ENCODE results near the gene SLC1A2. TPM values are rescaled to one million over a fixed set of nuclear protein-coding genes. Genes with fewer than 3 reads are reported as not detected.

SLC1A2 gene
- total RNA-seq, 1 donor from 2014 or later, result 0.25 TPM

- Histone ChIP-seq H3K4me2 (ENCODE audit: low read length) (no peak overlapping the region), H3K27me3 (ENCODE audit: insufficient read depth, low read length) (no peaks in the 10 kb centered on the region), H3K36me3 (ENCODE audit: insufficient read depth, low read length) (no peaks in the 10 kb centered on the region), H3K79me2 (ENCODE audit: insufficient read depth, low read length) (no peaks in the 10 kb centered on the region), H3K4me3 (ENCODE audit: insufficient read depth, low read depth, low read length) (no peak overlapping the region), H3K27ac (ENCODE audit: low read depth, low read length) (no peak overlapping the region), H3K4me1 (ENCODE audit: insufficient read depth, low read length) (no peaks in the 10 kb centered on the region), H3K9ac (ENCODE audit: low read length) (no peak overlapping the region), H3K9me3 (ENCODE audit: insufficient read depth, low read depth, low read length) (no peaks in the 10 kb centered on the region), H4K20me1 (ENCODE audit: insufficient read depth, low read length) (no peaks in the 10 kb centered on the region), H2AFZ (ENCODE audit: low read depth, low read length) (no peak overlapping the region)
- H3K4me3 Mint-ChIP-seq (ENCODE audit: unreplicated experiment), result no peak overlapping the region
- H3K27me3 Mint-ChIP-seq (ENCODE audit: low read depth, unreplicated experiment), result peaks cover 11% of the 10 kb centered on the region
- H3K4me1 Mint-ChIP-seq (ENCODE audit: low read depth, unreplicated experiment), result no peaks in the 10 kb centered on the region
- DNase-seq (ENCODE audit: low read depth) (no peak), FAIRE-seq (no peak)
- TF ChIP-seq EZH2 (IDR thresholded peaks at IDR 0.05; ENCODE audit: insufficient read depth, low read length) (no peak), CTCF (IDR thresholded peaks at IDR 0.05; ENCODE audit: insufficient read depth, low read depth, low read length) (no peak)
- no peaks in the 10 kb centered on the region for H3K36me3 Mint-ChIP-seq (ENCODE audit: low read depth, unreplicated experiment)
- H3K9me3 Mint-ChIP-seq (ENCODE audit: unreplicated experiment), result no peaks in the 10 kb centered on the region
- H3K27ac Mint-ChIP-seq (ENCODE audit: unreplicated experiment), result no peak overlapping the region
Measured at GRCh38 chr11:35346472-35347156, 72.7 kb downstream of the SLC1A2 start.

- no peak overlapping the region for H3K9ac ChIP-seq (ENCODE audit: low read length)
- no peak for TF ChIP-seq EZH2 (IDR thresholded peaks at IDR 0.05; ENCODE audit: insufficient read depth, low read length)
- no peak overlapping the region for H2AFZ ChIP-seq (ENCODE audit: low read depth, low read length)
- no peaks in the 10 kb centered on the region for H3K4me1 Mint-ChIP-seq (ENCODE audit: low read depth, unreplicated experiment)
- no peaks in the 10 kb centered on the region for H3K9me3 ChIP-seq (ENCODE audit: insufficient read depth, low read depth, low read length)
- H3K9me3 Mint-ChIP-seq (ENCODE audit: unreplicated experiment), result no peaks in the 10 kb centered on the region
- H4K20me1 ChIP-seq (ENCODE audit: insufficient read depth, low read length), result no peaks in the 10 kb centered on the region
- no peaks in the 10 kb centered on the region for H3K4me1 ChIP-seq (ENCODE audit: insufficient read depth, low read length)
- no peak overlapping the region for H3K27ac Mint-ChIP-seq (ENCODE audit: unreplicated experiment)
- no peak overlapping the region for H3K4me3 Mint-ChIP-seq (ENCODE audit: unreplicated experiment)
- H3K36me3 ChIP-seq (ENCODE audit: insufficient read depth, low read length), result no peaks in the 10 kb centered on the region
- H3K4me3 ChIP-seq (ENCODE audit: insufficient read depth, low read depth, low read length), result no peak overlapping the region
- H3K27ac ChIP-seq (ENCODE audit: low read depth, low read length), result no peak overlapping the region
- DNase-seq (ENCODE audit: low read depth) (no peak), FAIRE-seq (no peak)
- H3K36me3 Mint-ChIP-seq (ENCODE audit: low read depth, unreplicated experiment), result no peaks in the 10 kb centered on the region
- no peak overlapping the region for H3K4me2 ChIP-seq (ENCODE audit: low read length)
- no peaks in the 10 kb centered on the region for H3K27me3 ChIP-seq (ENCODE audit: insufficient read depth, low read length)
- H3K27me3 Mint-ChIP-seq (ENCODE audit: low read depth, unreplicated experiment), result peaks cover 11% of the 10 kb centered on the region
- H3K79me2 ChIP-seq (ENCODE audit: insufficient read depth, low read length), result no peaks in the 10 kb centered on the region
Measured at GRCh38 chr11:35344681-35345574, 74.4 kb downstream of the SLC1A2 start.

- Histone ChIP-seq H3K9ac (ENCODE audit: low read length) (no peak overlapping the region), H3K4me2 (ENCODE audit: low read length) (no peak overlapping the region), H3K27ac (ENCODE audit: low read depth, low read length) (no peak overlapping the region), H4K20me1 (ENCODE audit: insufficient read depth, low read length) (no peaks in the 10 kb centered on the region), H3K9me3 (ENCODE audit: insufficient read depth, low read depth, low read length) (no peaks in the 10 kb centered on the region), H2AFZ (ENCODE audit: low read depth, low read length) (no peak overlapping the region), H3K4me3 (ENCODE audit: insufficient read depth, low read depth, low read length) (no peak overlapping the region), H3K36me3 (ENCODE audit: insufficient read depth, low read length) (no peaks in the 10 kb centered on the region), H3K4me1 (ENCODE audit: insufficient read depth, low read length) (peaks cover 2% of the 10 kb centered on the region), H3K79me2 (ENCODE audit: insufficient read depth, low read length) (no peaks in the 10 kb centered on the region), H3K27me3 (ENCODE audit: insufficient read depth, low read length) (no peaks in the 10 kb centered on the region)
- peaks cover 2% of the 10 kb centered on the region for H3K9me3 Mint-ChIP-seq (ENCODE audit: unreplicated experiment)
- DNase-seq (ENCODE audit: low read depth) (no peak), FAIRE-seq (no peak)
- no peak overlapping the region for H3K4me3 Mint-ChIP-seq (ENCODE audit: unreplicated experiment)
- H3K27me3 Mint-ChIP-seq (ENCODE audit: low read depth, unreplicated experiment), result peaks cover 2% of the 10 kb centered on the region
- peaks cover 9% of the 10 kb centered on the region for H3K4me1 Mint-ChIP-seq (ENCODE audit: low read depth, unreplicated experiment)
- TF ChIP-seq CTCF (IDR thresholded peaks at IDR 0.05; ENCODE audit: insufficient read depth, low read depth, low read length) (no peak), EZH2 (IDR thresholded peaks at IDR 0.05; ENCODE audit: insufficient read depth, low read length) (no peak)
- no peak overlapping the region for H3K27ac Mint-ChIP-seq (ENCODE audit: unreplicated experiment)
- H3K36me3 Mint-ChIP-seq (ENCODE audit: low read depth, unreplicated experiment), result no peaks in the 10 kb centered on the region
Measured at GRCh38 chr11:35343033-35343598, 76.2 kb downstream of the SLC1A2 start.
